Occipital lobe (tissue), 2 donors: ENCODE data around the gene DRD4. TPM values are rescaled to one million over a fixed set of nuclear protein-coding genes. Genes with fewer than 3 reads are reported as not detected.
"Not testable (repeated sequence)": the region's sequence is repeated elsewhere in the genome, so short reads cannot be mapped to it uniquely, and the experiment has no call there.

Source experiments
- DNase-seq: peaks from one replicate; lab custom pipeline; 2025; lab: John Stamatoyannopoulos, UW
- total RNA-seq: library from RNA; depleted of rRNA; stranded (reverse); fragments of >200 nt; gene quantifications from one replicate; pipeline ENCODE4 v1.2.3, GENCODE V29; 2014

The DRD4 gene
- total RNA-seq, 1 donor from 2014 or later, result 0.16 TPM

DNA sequence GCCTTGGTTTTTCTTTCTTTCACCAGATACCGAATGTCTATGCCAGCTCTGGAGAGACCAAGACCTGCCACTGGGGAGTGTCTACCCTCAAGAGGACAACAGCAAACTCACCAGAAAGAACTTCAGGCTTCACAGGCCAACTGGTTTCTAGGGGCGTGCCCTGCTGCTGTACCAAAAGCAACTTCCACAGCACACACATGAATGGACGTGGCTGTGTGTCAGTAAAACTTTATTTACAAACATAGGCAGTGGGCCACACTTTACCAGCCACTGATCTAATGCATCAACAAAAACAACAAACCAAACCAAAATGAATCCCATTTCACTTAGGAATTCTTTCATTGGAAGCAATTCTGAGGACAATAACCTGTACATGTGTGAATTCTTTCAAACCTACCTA, 41.2 kb downstream of the DRD4 start:
- no peak for DNase-seq

GRCh38 chr11:679271-680207, 42.5 kb downstream of the DRD4 start:
- DNase-seq, result no peak

DNA sequence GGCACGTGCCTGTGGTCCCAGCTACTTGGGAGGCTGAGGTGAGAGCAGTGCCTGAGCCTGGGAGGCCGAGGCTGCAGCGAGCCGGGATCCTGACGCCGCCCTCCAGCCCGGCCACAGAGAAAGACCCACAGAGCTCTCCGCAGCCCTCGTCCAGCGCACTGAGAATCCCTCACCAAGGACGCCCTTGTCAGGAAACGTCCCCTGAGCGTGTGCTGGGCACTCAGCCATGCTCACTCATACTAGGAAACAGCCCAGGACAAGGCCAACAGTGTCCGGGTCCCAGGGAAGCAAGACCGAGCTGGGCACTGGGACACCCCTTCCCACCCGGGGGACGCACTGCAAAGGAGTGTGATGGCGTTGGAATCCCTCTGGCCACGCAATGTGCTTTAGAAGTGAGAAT, 43.4 kb downstream of the DRD4 start:
- no peak for DNase-seq

DNA sequence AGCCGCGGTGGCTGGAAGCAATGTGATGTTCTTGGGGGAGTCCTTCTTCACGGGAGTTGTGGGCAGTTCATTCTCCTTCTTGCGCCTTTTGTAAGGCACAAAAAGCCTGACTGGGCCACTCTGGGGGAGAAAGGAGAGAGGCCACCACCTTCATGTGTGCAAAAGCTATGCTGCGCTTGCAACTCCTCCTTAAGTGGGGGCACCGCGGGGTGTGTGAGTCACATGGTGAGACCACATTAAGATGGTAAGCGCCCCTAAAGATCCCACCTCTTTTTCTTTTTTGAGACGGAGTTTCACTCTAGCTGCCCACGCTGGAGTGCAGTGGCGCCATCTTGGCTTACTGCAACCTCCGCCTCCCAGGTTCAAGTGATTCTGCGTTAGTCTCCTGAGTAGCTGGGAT, 43.9 kb downstream of the DRD4 start:
- DNase-seq, result no peak

DNA sequence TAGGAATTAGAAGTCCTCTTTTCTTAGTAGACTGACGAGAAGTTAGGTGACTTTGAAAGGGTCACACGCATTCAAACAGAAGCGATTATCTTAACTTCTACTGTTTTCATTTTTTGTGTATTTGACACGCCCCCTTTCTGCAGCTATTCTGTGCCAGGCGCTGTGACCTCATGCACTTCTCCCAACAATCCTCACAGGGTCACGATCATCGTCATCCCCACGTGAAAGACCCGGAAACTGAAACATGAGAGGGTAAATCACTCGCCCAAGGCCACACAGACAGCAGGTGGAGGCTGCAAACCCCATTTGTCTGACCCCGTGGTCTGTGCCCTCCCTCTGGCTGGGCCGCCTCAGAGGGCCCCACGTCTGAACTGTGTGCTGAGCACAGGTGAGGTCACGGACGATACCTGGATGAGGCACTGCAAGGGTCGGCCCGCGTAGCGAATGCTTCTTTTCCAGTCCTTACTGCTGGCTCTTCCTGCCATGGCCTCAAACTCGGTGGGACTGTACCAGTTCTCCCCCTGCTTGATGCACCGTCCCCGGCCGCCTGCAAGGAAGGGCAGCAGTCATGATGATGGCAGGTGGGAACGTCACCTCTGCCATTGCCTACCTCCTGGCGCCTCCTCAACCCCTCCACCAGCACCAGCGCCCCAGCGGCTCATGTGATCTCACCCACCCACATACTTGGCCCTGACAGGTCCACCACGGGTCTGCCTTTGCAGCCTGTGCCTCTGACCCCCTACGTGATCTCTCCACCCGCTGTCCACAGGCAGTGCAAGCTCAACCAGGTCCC, 49.6 kb downstream of the DRD4 start:
- DNase-seq, result no peak

GRCh38 chr11:687751-688150, 50.7 kb downstream of the DRD4 start:
- DNase-seq, result no peak

DNA sequence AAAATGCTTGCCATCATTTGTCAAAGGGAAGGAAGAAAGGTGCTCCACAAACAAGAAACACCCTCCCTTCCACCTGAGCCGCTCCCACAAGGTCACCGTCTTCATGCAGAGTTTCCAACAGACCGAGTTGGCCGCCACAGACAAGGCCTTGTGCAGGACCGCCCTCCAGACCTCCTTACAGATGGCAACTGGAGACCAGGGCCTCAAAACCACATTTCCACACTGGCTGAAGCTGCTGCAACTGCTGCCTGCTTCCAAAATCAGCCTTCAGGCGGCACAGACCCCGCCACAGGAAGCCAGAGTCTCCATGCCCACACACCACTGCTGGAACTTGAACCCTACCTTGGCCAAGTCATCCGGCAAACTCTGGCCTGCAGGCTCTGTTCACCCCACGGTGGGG, 51.6 kb downstream of the DRD4 start:
- no peak for DNase-seq

GRCh38 chr11:689625-690024, 52.6 kb downstream of the DRD4 start:
- no peak for DNase-seq

GRCh38 chr11:690244-690643, 53.2 kb downstream of the DRD4 start:
- not testable (repeated sequence) for DNase-seq

Other genes starting within 250 kb of the DRD4 start
- under 0.01 TPM for gene PKP3, start 243.1 kb upstream of the DRD4 start, total RNA-seq
- gene SIGIRR, start 222.3 kb upstream of the DRD4 start, total RNA-seq, result 14.8 TPM
- not detected for gene ANO9, start 195.3 kb upstream of the DRD4 start, total RNA-seq
- gene PTDSS2, start 187.0 kb upstream of the DRD4 start, total RNA-seq, result 21.8 TPM
- 42.1 TPM for gene RNH1, start 130.0 kb upstream of the DRD4 start, total RNA-seq
- gene HRAS, start 101.7 kb upstream of the DRD4 start, total RNA-seq, result 27.0 TPM
- gene LRRC56, start 99.7 kb upstream of the DRD4 start, total RNA-seq, result 1.1 TPM
- gene LMNTD2, start 76.5 kb upstream of the DRD4 start, total RNA-seq, result 0.16 TPM
- gene RASSF7, start 76.3 kb upstream of the DRD4 start, total RNA-seq, result 2.5 TPM
- gene PHRF1, start 60.8 kb upstream of the DRD4 start, total RNA-seq, result 27.3 TPM
- gene IRF7, start 21.3 kb upstream of the DRD4 start, total RNA-seq, result 7.6 TPM
- not detected for gene CDHR5, start 12.3 kb upstream of the DRD4 start, total RNA-seq
- gene SCT, start 10.1 kb upstream of the DRD4 start, total RNA-seq, result not detected
- gene DEAF1, start 58.0 kb downstream of the DRD4 start, total RNA-seq, result 50.7 TPM
- gene TMEM80, start 58.5 kb downstream of the DRD4 start, total RNA-seq, result 11.7 TPM
- gene EPS8L2, start 69.0 kb downstream of the DRD4 start, total RNA-seq, result 1.4 TPM
- gene TALDO1, start 110.2 kb downstream of the DRD4 start, total RNA-seq, result 61.0 TPM
- gene GATD1, start 140.2 kb downstream of the DRD4 start, total RNA-seq, result 22.3 TPM
- gene CEND1, start 152.8 kb downstream of the DRD4 start, total RNA-seq, result 5.9 TPM
- 15.0 TPM for gene SLC25A22, start 161.0 kb downstream of the DRD4 start, total RNA-seq
- gene PIDD1, start 168.0 kb downstream of the DRD4 start, total RNA-seq, result 5.1 TPM
- 227 TPM for gene RPLP2, start 172.7 kb downstream of the DRD4 start, total RNA-seq
- 5.3 TPM for gene PNPLA2, start 181.6 kb downstream of the DRD4 start, total RNA-seq
- gene CRACR2B, start 190.7 kb downstream of the DRD4 start, total RNA-seq, result 0.31 TPM
- gene CD151, start 195.7 kb downstream of the DRD4 start, total RNA-seq, result 44.1 TPM
- 14.5 TPM for gene POLR2L, start 205.3 kb downstream of the DRD4 start, total RNA-seq
- gene TSPAN4, start 205.6 kb downstream of the DRD4 start, total RNA-seq, result 18.6 TPM